ENCODE results near the gene PDE3A. TPM values are rescaled to one million over a fixed set of nuclear protein-coding genes. Genes with fewer than 3 reads are reported as not detected.

PDE3A gene
- total and polyA plus RNA-seq, 4 donors, result 1.5 to 15.8 (median 3.4) TPM

DNA sequence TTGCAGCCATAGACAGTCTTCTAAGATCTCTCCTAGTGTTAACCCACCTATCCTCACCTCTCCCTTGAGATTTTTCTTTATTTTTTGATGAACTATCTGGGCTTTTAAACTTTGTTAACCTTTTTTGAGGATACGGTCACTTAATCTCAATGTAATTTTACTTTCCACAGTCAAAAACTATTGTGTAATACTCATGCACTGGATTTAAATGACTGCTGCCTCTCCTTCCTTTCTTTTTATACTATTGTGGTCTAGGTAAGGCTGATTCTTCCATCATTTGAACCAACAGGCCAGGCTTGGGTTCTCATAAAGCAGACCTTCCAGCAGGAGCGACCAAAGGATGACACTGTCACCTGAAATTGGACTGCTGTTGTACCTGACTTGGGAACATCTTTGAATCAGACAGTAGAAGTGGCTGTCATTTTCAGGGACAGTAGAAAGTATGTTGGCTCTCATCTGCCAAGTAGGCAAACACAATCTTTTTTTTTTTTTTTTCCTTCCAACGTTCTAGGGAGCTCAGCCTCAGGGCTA lies 689 bp upstream of the PDE3A start:
- 22 to 25% methylated on average over 3 of the region's 3 CpGs for WGBS, 2 donors
- H3K9ac ChIP-seq (ENCODE audit: insufficient read depth in 1 of 2, low read length in 2 of 2), result peak overlapping the region in 1 of 2 donors; percentile 59
- no peaks in the 10 kb centered on the region for H3K36me3 ChIP-seq (ENCODE audit: control insufficient read depth in 4 of 4, insufficient read depth in 4 of 4, low read length in 4 of 4)
- peak overlapping the region in 1 of 2 donors; percentile 99 for H3K27ac ChIP-seq (ENCODE audit: low read depth in 1 of 2, low read length in 1 of 2)
- peaks cover 0 to 15% (median 0%) of the 10 kb centered on the region in 5 donors for H3K4me1 ChIP-seq (ENCODE audit: control insufficient read depth in 5 of 5, insufficient read depth in 5 of 5, low read length in 5 of 5)
- ATAC-seq (ENCODE audit: insufficient read depth, low FRiP score), result no peak
- no peak for TF ChIP-seq CTCF (IDR thresholded peaks at IDR 0.05; ENCODE audit: control extremely low read depth, extremely low read depth)
- H3K9me3 ChIP-seq (ENCODE audit: control insufficient read depth in 4 of 4, insufficient read depth in 3 of 4, low read length in 3 of 4), result no peaks in the 10 kb centered on the region
- H3K4me3 ChIP-seq, result no peak overlapping the region
- peak in 1 of 3 donors; percentile 11 for DNase-seq
- H3K27me3 ChIP-seq (ENCODE audit: control insufficient read depth in 3 of 3, insufficient read depth in 3 of 3, low read length in 2 of 3), result peaks cover 0 to 22% (median 6%) of the 10 kb centered on the region in 3 donors

- Histone ChIP-seq H3K9me3 (ENCODE audit: control insufficient read depth in 4 of 4, insufficient read depth in 3 of 4, low read length in 3 of 4) (no peaks in the 10 kb centered on the region), H3K27me3 (ENCODE audit: control insufficient read depth in 3 of 3, insufficient read depth in 3 of 3, low read length in 2 of 3) (peaks cover 0 to 27% (median 6%) of the 10 kb centered on the region in 3 donors), H3K9ac (ENCODE audit: insufficient read depth in 1 of 2, low read length in 2 of 2) (peak overlapping the region in 1 of 2 donors; percentile 82), H3K36me3 (ENCODE audit: control insufficient read depth in 4 of 4, insufficient read depth in 4 of 4, low read length in 4 of 4) (no peaks in the 10 kb centered on the region), H3K27ac (ENCODE audit: low read depth in 1 of 2, low read length in 1 of 2) (peak overlapping the region; percentile 76 to 99), H3K4me1 (ENCODE audit: control insufficient read depth in 5 of 5, insufficient read depth in 5 of 5, low read length in 5 of 5) (peaks cover 0 to 15% (median 0%) of the 10 kb centered on the region in 5 donors), H3K4me3 (peak overlapping the region; percentile 72)
- 1 to 2% methylated on average over 49 to 50 of the region's 50 CpGs for WGBS, 2 donors
- TF ChIP-seq CTCF (IDR thresholded peaks at IDR 0.05; ENCODE audit: control extremely low read depth, extremely low read depth), result no peak
- peak; percentile 44 for ATAC-seq (ENCODE audit: insufficient read depth, low FRiP score)
- DNase-seq, result peak; percentile 67 to 81 (median 74)
These were observed 441 bp downstream of the PDE3A start for GRCh38 chr12:20368651-20369304.

- peaks cover 0 to 15% (median 0%) of the 10 kb centered on the region in 5 donors for H3K4me1 ChIP-seq (ENCODE audit: control insufficient read depth in 5 of 5, insufficient read depth in 5 of 5, low read length in 5 of 5)
- 1% methylated on average over 50 to 63 of the region's 63 CpGs for WGBS, 2 donors
- peak overlapping the region; percentile 76 to 99 for H3K27ac ChIP-seq (ENCODE audit: low read depth in 1 of 2, low read length in 1 of 2)
- peaks cover 0 to 27% (median 6%) of the 10 kb centered on the region in 3 donors for H3K27me3 ChIP-seq (ENCODE audit: control insufficient read depth in 3 of 3, insufficient read depth in 3 of 3, low read length in 2 of 3)
- peak overlapping the region; percentile 72 for H3K4me3 ChIP-seq
- DNase-seq (peak; percentile 75 to 80 (median 78)), ATAC-seq (ENCODE audit: insufficient read depth, low FRiP score) (peak; percentile 44)
- no peak for TF ChIP-seq CTCF (IDR thresholded peaks at IDR 0.05; ENCODE audit: control extremely low read depth, extremely low read depth)
- H3K36me3 ChIP-seq (ENCODE audit: control insufficient read depth in 4 of 4, insufficient read depth in 4 of 4, low read length in 4 of 4), result no peaks in the 10 kb centered on the region
- no peaks in the 10 kb centered on the region for H3K9me3 ChIP-seq (ENCODE audit: control insufficient read depth in 4 of 4, insufficient read depth in 3 of 4, low read length in 3 of 4)
- H3K9ac ChIP-seq (ENCODE audit: insufficient read depth in 1 of 2, low read length in 2 of 2), result peak overlapping the region in 1 of 2 donors; percentile 73
These were observed 1.1 kb downstream of the PDE3A start for GRCh38 chr12:20369305-20370013.

Measured in lung (tissue), 12 donors.